HepG2 (cell line): ENCODE measurements around the gene FMO1. TPM values are rescaled to one million over a fixed set of nuclear protein-coding genes. Genes with fewer than 3 reads are reported as not detected.

Experiments used
- ATAC-seq: fragments of 200-7000 bp; cut with Tn5 transposase; 3 replicates; pipeline ENCODE4 v1.9.1; 2020; ENCODE audit warnings: mild to moderate bottlenecking, moderate library complexity
- BruUV-seq: library from RNA; stranded (reverse); fragments of 400-500 nt; replicated peaks from 2 replicates; lab custom pipeline; 2021; lab: Mats Ljungman, UMichigan
- CTCF ChIA-PET: fragments of 300-600 bp; formaldehyde crosslinking; extraction: SDS; loops from one replicate; lab custom pipeline; 2021; ENCODE audit warnings: low total read pairs, inconsistent platforms, low intra/inter-chr PET ratio; lab: Yijun Ruan, JAX
- POLR2A ChIA-PET: fragments of 350-600 bp; sonication (Branson Sonifier 250); formaldehyde crosslinking; loops from one replicate; lab custom pipeline; 2020; ENCODE audit warnings: antibody characterized with exemption, inconsistent platforms; lab: Yijun Ruan, JAX
- DNase-seq: peaks from one replicate; pipeline ENCODE4 v3.0.0-alpha.2; 2015; ENCODE audit warnings: low spot score
- FAIRE-seq: peaks from 3 replicates; lab custom pipeline; 2011; peaks lifted over from hg19 to GRCh38; lab: Jason Lieb, UNC
- H2AFZ ChIP-seq: one replicate; pipeline ENCODE4 v1.6.1; 2011; ENCODE audit warnings: low read length, inconsistent platforms
- H3K27ac ChIP-seq: fragments of 300-600 bp; 3 replicates; pipeline ENCODE4 v1.8.0; 2011; ENCODE audit warnings: mixed run types, mild to moderate bottlenecking, mixed read lengths, low read length, inconsistent platforms; ENCODE audit not compliant: insufficient read depth; ENCODE audit errors: extremely low read length
- H3K27me3 ChIP-seq, 2 experiments: fragments of 200-600 bp in 1 of 2; 2 replicates in 1 of 2; 3 replicates in 1 of 2; pipeline versions ENCODE4 v1.6.0 to v1.8.0; 2011; ENCODE audit warnings: low read length in 2 of 2, mild to moderate bottlenecking in 2 of 2, moderate library complexity in 2 of 2, inconsistent platforms in 1 of 2; ENCODE audit not compliant: insufficient read depth in 2 of 2, control insufficient read depth in 1 of 2
- H3K36me3 ChIP-seq, 2 experiments: fragments of 200-600 bp in 1 of 2; replicated peaks in 1 of 2; 2 replicates in 1 of 2; 3 replicates in 1 of 2; pipeline versions ENCODE4 v1.5.1 to v1.8.0; 2011; ENCODE audit warnings: low read length in 2 of 2, inconsistent platforms in 1 of 2; ENCODE audit not compliant: insufficient read depth in 2 of 2, control insufficient read depth in 1 of 2
- H3K4me1 ChIP-seq: 2 replicates; pipeline ENCODE4 v1.5.1; 2012; ENCODE audit warnings: low read length, inconsistent platforms; ENCODE audit not compliant: insufficient read depth
- H3K4me2 ChIP-seq: 2 replicates; pipeline ENCODE4 v1.6.0; 2011; ENCODE audit warnings: low read depth, low read length, inconsistent platforms
- H3K4me3 ChIP-seq, 3 experiments: fragments of 200-600 bp in 1 of 3; sonication (generic), shearing (Covaris generic) in 1 of 3; replicated peaks in 1 of 3; 2 replicates each; pipeline ENCODE4 v1.5.1; 2011 to 2016; ENCODE audit warnings: low read length in 3 of 3, inconsistent platforms in 2 of 3, low read depth in 2 of 3, mild to moderate bottlenecking in 2 of 3, control low read depth in 1 of 3, mixed read lengths in 1 of 3; ENCODE audit not compliant: insufficient read depth in 1 of 3
- H3K79me2 ChIP-seq: one replicate; pipeline ENCODE4 v1.6.1; 2011; ENCODE audit warnings: low read length, inconsistent platforms; ENCODE audit not compliant: insufficient read depth
- H3K9ac ChIP-seq: 2 replicates; pipeline ENCODE4 v1.6.0; 2011; ENCODE audit warnings: mild to moderate bottlenecking, low read depth, low read length, inconsistent platforms; ENCODE audit not compliant: insufficient read depth
- H3K9me3 ChIP-seq: 2 replicates; pipeline ENCODE4 v1.5.1; 2012; ENCODE audit warnings: mild to moderate bottlenecking, low read length
- H4K20me1 ChIP-seq: 2 replicates; pipeline ENCODE4 v1.6.0; 2011; ENCODE audit warnings: inconsistent platforms, mild to moderate bottlenecking, low read length, moderate library complexity; ENCODE audit not compliant: insufficient read depth
- AGO1 ChIP-seq: fragments of 200-400 bp; formaldehyde crosslinking; IDR thresholded peaks from 2 replicates; pipeline ENCODE4 v1.6.1; 2017; ENCODE audit warnings: mild to moderate bottlenecking, low read depth, low read length, moderate library complexity; ENCODE audit not compliant: poor library complexity, severe bottlenecking
- GZF1 ChIP-seq: sonication (generic); formaldehyde crosslinking; IDR thresholded peaks from 2 replicates; pipeline ENCODE4 v1.5.1; 2020; ENCODE audit warnings: mild to moderate bottlenecking, missing genetic modification reagents
- HMGA1 ChIP-seq: sonication (generic); formaldehyde crosslinking; conservative IDR thresholded peaks from 2 replicates; pipeline ENCODE4 v1.4.0; 2020; ENCODE audit warnings: missing genetic modification reagents
- SSRP1 ChIP-seq: IDR thresholded peaks from 2 replicates; pipeline ENCODE4 v1.6.1; 2016; ENCODE audit warnings: control low read depth
- TEAD3 ChIP-seq: optimal IDR thresholded peaks from 2 replicates; pipeline ENCODE3; 2016; ENCODE audit warnings: borderline replicate concordance
- ZBTB7A ChIP-seq: sonication (generic); formaldehyde crosslinking; IDR thresholded peaks from 2 replicates; pipeline ENCODE4 v1.8.0; 2022; ENCODE audit warnings: mild to moderate bottlenecking, missing genetic modification reagents
- ZNF205 ChIP-seq: IDR thresholded peaks from 2 replicates; pipeline ENCODE4 v1.6.1; 2018; ENCODE audit warnings: missing biosample characterization, missing genetic modification reagents
- ZNF367 ChIP-seq: sonication (generic); formaldehyde crosslinking; IDR thresholded peaks from 2 replicates; pipeline ENCODE4 v1.4.0; 2020; ENCODE audit warnings: missing genetic modification reagents, borderline replicate concordance
- ZNF484 ChIP-seq: sonication (generic); formaldehyde crosslinking; IDR thresholded peaks from 2 replicates; pipeline ENCODE4 v1.5.1; 2020; ENCODE audit warnings: mild to moderate bottlenecking, low read depth, missing genetic modification reagents, borderline replicate concordance
- ZNF556 ChIP-seq: sonication (generic); formaldehyde crosslinking; IDR thresholded peaks from 2 replicates; pipeline ENCODE4 v1.4.0; 2020; ENCODE audit warnings: mild to moderate bottlenecking, missing genetic modification reagents, borderline replicate concordance
- ZNF569 ChIP-seq: sonication (generic); formaldehyde crosslinking; IDR thresholded peaks from 2 replicates; pipeline ENCODE4 v1.5.0; 2020; ENCODE audit warnings: mild to moderate bottlenecking, missing genetic modification reagents, moderate library complexity, borderline replicate concordance
- WGBS: methylation state at CpG from one replicate; pipeline ENCODE4 v1.1.6; 2017; ENCODE audit warnings: low lambda C conversion rate; 5-methylcytosine and 5-hydroxymethylcytosine counted together
- in situ Hi-C: cut with HindIII; loops from 2 replicates; pipeline ENCODE4 v1.10.0; 2017; ENCODE audit warnings: low pct_unique_long_range_greater_than_20kb; ENCODE audit not compliant: extremely low pct_ligation_motif_present
- intact Hi-C: fragments of 100-400 bp; cut with micrococcal nuclease; formaldehyde crosslinking; loops from one replicate; pipeline ENCODE4 v1.10.0; 2022; ENCODE audit not compliant: unreplicated experiment
- polyA plus RNA-seq, 8 experiments: library from polyadenylated mRNA; depleted of rRNA in 3 of 8; stranded (reverse) in 7 of 8; unstranded in 1 of 8; fragments of >200 nt; fragmentation: Illumina TruSeq in 4 of 8; extraction: Trizol in 4 of 8; gene quantifications; 2 replicates each; pipeline versions ENCODE4 v1.2.1 to v1.2.3, GENCODE V29; 2011 to 2016; ENCODE audit warnings: low read depth in 4 of 8, missing spikeins in 1 of 8, mixed read lengths in 1 of 8; ENCODE audit not compliant: insufficient read depth in 1 of 8
- total RNA-seq, 5 experiments: library from RNA; depleted of rRNA; stranded (reverse); fragments of >200 nt; fragmentation: Illumina TruSeq; extraction: Trizol; gene quantifications; 2 replicates each; pipeline ENCODE4 v1.2.3, GENCODE V29; 2016; ENCODE audit warnings: low read depth in 1 of 5
- TF ChIP-seq, protein P1 (sequence below): sonication (generic); formaldehyde crosslinking; IDR thresholded peaks from 2 replicates; pipeline ENCODE4 v1.4.0; 2020; ENCODE audit warnings: missing genetic modification reagents, borderline replicate concordance
- TF ChIP-seq, protein P2 (sequence below): sonication (generic); formaldehyde crosslinking; IDR thresholded peaks from 2 replicates; pipeline ENCODE4 v1.5.0; 2020; ENCODE audit warnings: mild to moderate bottlenecking, missing genetic modification reagents
- TF ChIP-seq, protein P3 (sequence below): sonication (generic); formaldehyde crosslinking; IDR thresholded peaks from 2 replicates; pipeline ENCODE4 v1.5.0; 2020; ENCODE audit warnings: missing genetic modification reagents
- TF ChIP-seq, protein P4 (sequence below): sonication (generic); formaldehyde crosslinking; IDR thresholded peaks from 2 replicates; pipeline ENCODE4 v1.4.0; 2020; ENCODE audit warnings: missing genetic modification reagents, mild to moderate bottlenecking, borderline replicate concordance

Gene FMO1
- total and polyA plus RNA-seq, 2 of the 13 experiments (the other 11 are each of a cell fraction or from before 2014, with no cell fraction given), result not detected

DNA sequence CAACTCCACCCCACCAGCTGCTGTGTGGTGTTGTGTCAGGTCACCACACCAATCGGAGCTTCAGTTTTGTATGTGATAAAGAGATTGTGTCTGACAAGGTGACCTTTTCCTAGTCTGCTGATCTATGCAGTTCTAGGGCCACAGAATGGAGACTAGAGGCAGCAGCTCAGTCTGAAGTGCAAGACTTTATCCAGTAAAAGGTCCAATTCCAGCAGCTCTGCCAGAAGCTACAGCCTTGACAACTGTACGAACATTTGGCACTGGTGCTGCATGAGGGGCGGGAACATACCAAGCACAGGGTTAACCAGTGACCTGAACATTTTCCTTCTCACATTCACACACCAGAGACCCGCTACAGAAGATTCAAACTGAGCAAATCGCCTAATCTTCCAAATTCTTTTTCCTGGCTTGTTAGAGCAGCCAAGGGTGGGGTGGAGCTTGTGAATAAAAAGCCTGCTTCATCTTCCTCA is 9.3 kb downstream of the FMO1 start (continued):
- TF ChIP-seq TEAD3 (CRISPR knock-in tag) (no peak), ZNF205 (no peak), ZBTB7A (CRISPR knock-in tag) (no peak), AGO1 (no peak), HMGA1 (CRISPR knock-in tag) (no peak)
- TF ChIP-seq, protein P1, sequence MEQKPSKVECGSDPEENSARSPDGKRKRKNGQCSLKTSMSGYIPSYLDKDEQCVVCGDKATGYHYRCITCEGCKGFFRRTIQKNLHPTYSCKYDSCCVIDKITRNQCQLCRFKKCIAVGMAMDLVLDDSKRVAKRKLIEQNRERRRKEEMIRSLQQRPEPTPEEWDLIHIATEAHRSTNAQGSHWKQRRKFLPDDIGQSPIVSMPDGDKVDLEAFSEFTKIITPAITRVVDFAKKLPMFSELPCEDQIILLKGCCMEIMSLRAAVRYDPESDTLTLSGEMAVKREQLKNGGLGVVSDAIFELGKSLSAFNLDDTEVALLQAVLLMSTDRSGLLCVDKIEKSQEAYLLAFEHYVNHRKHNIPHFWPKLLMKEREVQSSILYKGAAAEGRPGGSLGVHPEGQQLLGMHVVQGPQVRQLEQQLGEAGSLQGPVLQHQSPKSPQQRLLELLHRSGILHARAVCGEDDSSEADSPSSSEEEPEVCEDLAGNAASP (CRISPR knock-in tag), result no peak

DNA sequence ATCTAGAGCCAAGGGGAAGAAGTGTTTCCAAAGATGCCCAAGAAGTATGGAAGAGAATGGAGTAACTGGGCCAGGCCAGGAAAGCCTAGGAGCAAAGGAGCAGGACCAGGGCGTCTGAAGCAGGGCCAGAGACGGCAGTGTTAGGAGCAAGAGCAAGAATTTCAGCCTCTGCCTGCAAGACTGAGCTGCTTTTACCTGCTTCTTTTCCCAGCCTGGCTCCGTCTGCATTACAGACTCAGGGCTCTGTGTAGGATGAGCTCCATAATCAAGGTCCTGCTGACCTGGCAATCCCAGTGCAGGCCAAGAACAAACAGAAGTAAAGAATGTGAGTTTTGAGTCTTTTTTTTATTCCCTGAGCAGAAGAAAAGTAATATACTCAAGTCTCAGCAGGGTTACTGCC is 10.1 kb downstream of the FMO1 start:
- Histone ChIP-seq H4K20me1 (no peaks in the 10 kb centered on the region), H3K4me2 (no peak overlapping the region), H3K4me1 (no peaks in the 10 kb centered on the region), H3K9ac (no peak overlapping the region), H3K4me3 (no peak overlapping the region), H3K27ac (no peak overlapping the region), H2AFZ (no peak overlapping the region), H3K9me3 (no peaks in the 10 kb centered on the region), H3K36me3 (no peaks in the 10 kb centered on the region), H3K27me3 (no peaks in the 10 kb centered on the region), H3K79me2 (no peaks in the 10 kb centered on the region)
- in situ Hi-C loops, result no loop called here
- WGBS, result 56% methylated on average over 3 of the region's 3 CpGs
- ATAC-seq (no peak), DNase-seq (no peak), FAIRE-seq (no peak)
- ChIA-PET POLR2A (no interaction called here), CTCF (no interaction called here)
- intact Hi-C loops, result no loop called here
- BruUV-seq, result no TSS peak
- TF ChIP-seq ZNF569, result no peak
- TF ChIP-seq, protein P2, sequence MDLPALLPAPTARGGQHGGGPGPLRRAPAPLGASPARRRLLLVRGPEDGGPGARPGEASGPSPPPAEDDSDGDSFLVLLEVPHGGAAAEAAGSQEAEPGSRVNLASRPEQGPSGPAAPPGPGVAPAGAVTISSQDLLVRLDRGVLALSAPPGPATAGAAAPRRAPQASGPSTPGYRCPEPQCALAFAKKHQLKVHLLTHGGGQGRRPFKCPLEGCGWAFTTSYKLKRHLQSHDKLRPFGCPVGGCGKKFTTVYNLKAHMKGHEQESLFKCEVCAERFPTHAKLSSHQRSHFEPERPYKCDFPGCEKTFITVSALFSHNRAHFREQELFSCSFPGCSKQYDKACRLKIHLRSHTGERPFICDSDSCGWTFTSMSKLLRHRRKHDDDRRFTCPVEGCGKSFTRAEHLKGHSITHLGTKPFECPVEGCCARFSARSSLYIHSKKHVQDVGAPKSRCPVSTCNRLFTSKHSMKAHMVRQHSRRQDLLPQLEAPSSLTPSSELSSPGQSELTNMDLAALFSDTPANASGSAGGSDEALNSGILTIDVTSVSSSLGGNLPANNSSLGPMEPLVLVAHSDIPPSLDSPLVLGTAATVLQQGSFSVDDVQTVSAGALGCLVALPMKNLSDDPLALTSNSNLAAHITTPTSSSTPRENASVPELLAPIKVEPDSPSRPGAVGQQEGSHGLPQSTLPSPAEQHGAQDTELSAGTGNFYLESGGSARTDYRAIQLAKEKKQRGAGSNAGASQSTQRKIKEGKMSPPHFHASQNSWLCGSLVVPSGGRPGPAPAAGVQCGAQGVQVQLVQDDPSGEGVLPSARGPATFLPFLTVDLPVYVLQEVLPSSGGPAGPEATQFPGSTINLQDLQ (CRISPR knock-in tag), result no peak
- TF ChIP-seq GZF1 (CRISPR knock-in tag), result no peak
- TF ChIP-seq ZNF484 (CRISPR knock-in tag), result no peak
- TF ChIP-seq, protein P3, sequence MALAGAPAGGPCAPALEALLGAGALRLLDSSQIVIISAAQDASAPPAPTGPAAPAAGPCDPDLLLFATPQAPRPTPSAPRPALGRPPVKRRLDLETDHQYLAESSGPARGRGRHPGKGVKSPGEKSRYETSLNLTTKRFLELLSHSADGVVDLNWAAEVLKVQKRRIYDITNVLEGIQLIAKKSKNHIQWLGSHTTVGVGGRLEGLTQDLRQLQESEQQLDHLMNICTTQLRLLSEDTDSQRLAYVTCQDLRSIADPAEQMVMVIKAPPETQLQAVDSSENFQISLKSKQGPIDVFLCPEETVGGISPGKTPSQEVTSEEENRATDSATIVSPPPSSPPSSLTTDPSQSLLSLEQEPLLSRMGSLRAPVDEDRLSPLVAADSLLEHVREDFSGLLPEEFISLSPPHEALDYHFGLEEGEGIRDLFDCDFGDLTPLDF, result no peak
- TF ChIP-seq ZNF556 (CRISPR knock-in tag), result no peak
- TF ChIP-seq ZNF367, result no peak
- TF ChIP-seq, protein P4, sequence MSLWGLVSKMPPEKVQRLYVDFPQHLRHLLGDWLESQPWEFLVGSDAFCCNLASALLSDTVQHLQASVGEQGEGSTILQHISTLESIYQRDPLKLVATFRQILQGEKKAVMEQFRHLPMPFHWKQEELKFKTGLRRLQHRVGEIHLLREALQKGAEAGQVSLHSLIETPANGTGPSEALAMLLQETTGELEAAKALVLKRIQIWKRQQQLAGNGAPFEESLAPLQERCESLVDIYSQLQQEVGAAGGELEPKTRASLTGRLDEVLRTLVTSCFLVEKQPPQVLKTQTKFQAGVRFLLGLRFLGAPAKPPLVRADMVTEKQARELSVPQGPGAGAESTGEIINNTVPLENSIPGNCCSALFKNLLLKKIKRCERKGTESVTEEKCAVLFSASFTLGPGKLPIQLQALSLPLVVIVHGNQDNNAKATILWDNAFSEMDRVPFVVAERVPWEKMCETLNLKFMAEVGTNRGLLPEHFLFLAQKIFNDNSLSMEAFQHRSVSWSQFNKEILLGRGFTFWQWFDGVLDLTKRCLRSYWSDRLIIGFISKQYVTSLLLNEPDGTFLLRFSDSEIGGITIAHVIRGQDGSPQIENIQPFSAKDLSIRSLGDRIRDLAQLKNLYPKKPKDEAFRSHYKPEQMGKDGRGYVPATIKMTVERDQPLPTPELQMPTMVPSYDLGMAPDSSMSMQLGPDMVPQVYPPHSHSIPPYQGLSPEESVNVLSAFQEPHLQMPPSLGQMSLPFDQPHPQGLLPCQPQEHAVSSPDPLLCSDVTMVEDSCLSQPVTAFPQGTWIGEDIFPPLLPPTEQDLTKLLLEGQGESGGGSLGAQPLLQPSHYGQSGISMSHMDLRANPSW (CRISPR knock-in tag), result no peak
- no peak for TF ChIP-seq SSRP1 (CRISPR knock-in tag)
